HG03469 (cell line): Measurements from ENCODE around the gene HBM.
"Not testable (repeated sequence)": the region's sequence is repeated elsewhere in the genome, so short reads cannot be mapped to it uniquely, and the experiment has no call there.

Source experiments
- ATAC-seq: cut with Tn5 transposase; IDR thresholded peaks from one replicate; pipeline ENCODE4 v1.9.1; 2021; ENCODE audit warnings: mild to moderate bottlenecking, moderate library complexity, moderate number of reproducible peaks; ENCODE audit not compliant: unreplicated experiment

HBM gene

GRCh38 chr16:165539-166374, at the start of gene HBM:
Gene HBM, plus strand, starts transcription at chr16:165978. Its CDS starts 20 bp downstream, at chr16:165998.
- ATAC-seq = no peak

DNA sequence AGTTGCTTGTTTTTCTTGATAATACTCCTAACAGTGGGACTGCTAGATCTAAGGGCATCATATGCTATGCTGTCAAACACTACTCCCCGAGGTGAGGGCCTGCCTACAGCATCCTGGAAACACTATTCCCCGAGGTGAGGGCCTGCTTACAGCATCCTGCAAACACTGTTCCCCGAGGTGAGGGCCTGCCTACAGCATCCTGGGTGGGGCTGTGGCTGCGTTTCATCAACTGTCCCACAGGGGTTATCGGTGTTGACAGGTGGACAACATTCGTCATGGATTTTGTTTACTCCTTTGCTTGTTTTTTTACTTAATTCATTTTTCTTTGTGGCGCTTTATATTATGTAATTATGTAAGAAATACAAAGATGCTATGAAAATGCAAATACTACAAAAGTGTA, 49.8 kb upstream of the HBM start:
- ATAC-seq = no peak

DNA sequence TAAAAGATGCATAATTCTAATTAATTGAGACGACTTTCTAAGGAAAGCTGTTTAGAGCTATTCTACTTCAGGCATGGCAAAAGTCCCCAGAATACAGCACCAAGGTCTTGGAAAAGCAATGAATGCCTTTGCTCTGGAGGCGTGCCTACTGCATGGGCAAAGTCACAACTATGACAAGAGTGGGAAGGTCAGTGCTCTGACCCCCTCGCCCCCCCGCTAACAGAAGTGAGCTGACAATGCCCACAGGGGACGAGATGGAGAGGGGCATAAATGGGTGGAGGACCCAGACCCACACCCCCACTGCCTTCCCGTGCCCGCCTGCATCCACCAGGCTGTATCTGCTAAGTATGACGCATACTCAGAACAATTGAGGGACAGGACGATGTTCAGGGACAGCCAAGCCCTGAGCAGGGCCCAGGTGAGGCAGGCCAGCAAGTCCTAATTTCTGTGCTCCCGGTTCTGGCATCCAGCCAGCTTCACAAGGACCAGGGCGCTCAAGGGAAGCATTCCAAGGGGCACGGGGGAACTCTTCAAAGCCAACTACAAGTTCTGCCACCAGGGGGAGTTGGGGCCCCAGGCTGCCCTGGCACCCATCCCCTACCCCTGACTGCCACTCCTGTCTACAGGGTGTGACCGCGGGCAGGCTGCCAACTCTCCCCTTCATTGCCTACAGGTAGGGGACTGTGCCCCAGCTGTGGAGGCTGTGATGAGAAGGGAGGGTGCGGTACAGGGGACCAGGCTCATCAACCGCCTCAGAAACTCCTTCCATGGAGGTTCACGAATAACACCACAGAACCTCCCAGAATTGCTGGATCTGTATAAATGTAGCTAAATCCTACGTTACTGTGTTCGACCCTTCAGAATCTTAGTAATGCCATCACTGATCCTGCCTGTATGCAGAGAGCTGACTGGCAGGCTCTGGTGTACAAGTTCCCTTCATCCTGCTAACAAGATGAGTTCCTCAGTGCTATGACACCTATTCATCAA, 48.1 kb upstream of the HBM start:
- ATAC-seq = no peak

- no peak for ATAC-seq
Observed at GRCh38 chr16:118857-119256, 46.9 kb upstream of the HBM start.

- no peak for ATAC-seq
Observed at GRCh38 chr16:119295-119694, 46.5 kb upstream of the HBM start.

GRCh38 chr16:119835-120491, 45.8 kb upstream of the HBM start:
- no peak for ATAC-seq

DNA sequence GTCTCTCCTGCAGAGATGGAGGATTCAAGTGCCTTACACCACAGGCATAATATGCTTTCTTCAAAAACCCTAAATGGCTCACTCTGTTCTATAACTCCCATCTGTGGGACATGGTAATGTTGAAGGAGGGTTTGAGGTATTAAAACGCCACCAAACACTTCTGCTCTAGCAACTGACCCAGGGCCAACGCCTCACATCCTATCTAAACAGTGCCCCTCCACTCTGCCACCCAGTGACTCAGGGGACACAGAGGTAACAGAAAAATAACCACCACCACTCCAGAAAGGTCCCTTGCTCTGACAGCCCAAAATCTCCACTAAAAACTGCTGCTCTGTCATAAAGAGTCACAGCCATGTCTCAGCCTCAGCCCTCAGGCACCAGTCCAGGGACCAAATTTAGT, 45.0 kb upstream of the HBM start:
- no peak for ATAC-seq

GRCh38 chr16:122361-122760, 43.4 kb upstream of the HBM start:
- no peak for ATAC-seq

DNA sequence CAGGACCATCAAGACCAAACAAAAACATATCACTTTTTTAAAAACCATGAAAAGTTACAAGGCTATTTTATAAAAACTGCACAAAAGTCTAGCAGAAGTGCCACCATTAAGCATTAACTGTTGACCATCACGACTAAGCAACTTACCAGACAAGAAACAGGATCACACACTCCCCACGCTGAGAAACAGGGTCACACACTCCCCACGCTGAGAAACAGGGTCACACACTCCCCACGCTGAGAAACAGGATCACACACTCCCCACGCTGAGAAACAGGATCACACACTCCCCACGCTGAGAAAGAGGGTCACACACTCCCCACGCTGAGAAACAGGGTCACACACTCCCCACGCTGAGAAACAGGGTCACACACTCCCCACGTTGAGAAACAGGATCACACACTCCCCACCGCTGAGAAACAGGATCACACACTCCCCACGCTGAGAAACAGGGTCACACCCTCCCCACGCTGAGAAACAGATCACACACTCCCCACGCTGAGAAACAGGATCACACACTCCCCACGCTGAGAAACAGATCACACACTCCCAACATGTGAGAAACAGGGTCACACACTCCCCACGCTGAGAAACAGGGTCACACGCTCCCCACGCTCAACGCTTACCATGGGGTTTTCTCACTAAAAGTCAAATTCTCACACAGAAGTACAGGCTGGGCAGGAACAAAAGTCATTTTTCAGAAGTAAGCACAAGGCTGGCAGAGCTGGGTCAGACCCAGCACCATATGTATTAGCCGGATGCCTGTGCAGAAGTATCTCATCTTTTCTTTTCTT, 42.0 kb upstream of the HBM start:
- ATAC-seq = not testable (repeated sequence)

- ATAC-seq = no peak
Observed at GRCh38 chr16:125011-125410, 40.8 kb upstream of the HBM start.

DNA sequence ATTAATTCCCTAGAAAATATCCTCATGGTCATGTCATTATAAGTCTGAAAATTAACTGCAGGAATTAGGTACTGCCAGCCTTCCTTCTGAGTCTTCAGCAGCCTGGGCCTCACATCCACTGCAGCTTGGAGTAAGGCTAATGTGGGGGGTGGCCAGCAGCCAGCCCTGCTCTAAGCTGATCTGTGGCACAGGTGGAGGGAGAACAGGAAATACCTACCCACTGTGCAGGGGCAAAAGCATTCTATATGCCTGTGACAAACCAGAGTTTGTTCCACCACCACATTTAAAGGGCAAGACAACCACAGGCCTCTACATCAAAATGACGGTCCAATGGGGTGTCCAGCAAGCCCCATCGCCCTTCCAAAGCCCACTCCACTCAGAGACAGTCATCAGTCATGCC, 36.7 kb upstream of the HBM start:
- no peak for ATAC-seq

DNA sequence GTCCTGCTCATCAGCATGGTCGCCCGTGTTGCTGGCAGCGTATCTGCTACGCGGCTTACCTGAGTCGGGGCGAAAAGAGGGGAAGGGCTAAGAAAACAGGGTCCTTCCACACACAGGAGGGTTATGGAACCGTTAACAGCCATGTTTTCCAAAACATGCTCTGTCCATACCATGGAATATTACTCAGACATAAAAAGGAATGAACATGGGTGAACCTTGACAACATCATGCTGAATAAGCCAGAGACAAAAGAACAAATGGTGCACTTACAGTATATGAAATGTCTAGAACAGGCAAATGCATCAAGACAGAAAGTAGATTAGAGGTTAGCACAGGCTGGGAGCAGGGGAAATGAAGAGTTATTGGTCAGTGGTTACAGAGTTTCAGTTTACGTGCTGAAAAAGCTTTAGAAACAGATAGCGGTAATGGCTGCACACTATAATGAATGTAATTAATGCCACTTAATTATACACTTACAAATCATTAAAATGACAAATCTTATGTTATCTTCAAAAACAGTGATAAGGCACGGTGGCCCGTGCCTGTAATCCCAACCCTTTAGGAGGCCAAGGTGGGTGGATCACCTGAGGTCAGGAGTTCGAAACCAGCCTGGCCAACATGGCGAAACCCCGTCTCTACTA, 35.1 kb upstream of the HBM start:
- ATAC-seq = no peak

- ATAC-seq = no peak
Observed at GRCh38 chr16:132120-132519, 33.7 kb upstream of the HBM start.

- ATAC-seq = no peak
Observed at GRCh38 chr16:133716-134115, 32.1 kb upstream of the HBM start.

- ATAC-seq = no peak
Observed at GRCh38 chr16:138049-138417, 27.7 kb upstream of the HBM start.

DNA sequence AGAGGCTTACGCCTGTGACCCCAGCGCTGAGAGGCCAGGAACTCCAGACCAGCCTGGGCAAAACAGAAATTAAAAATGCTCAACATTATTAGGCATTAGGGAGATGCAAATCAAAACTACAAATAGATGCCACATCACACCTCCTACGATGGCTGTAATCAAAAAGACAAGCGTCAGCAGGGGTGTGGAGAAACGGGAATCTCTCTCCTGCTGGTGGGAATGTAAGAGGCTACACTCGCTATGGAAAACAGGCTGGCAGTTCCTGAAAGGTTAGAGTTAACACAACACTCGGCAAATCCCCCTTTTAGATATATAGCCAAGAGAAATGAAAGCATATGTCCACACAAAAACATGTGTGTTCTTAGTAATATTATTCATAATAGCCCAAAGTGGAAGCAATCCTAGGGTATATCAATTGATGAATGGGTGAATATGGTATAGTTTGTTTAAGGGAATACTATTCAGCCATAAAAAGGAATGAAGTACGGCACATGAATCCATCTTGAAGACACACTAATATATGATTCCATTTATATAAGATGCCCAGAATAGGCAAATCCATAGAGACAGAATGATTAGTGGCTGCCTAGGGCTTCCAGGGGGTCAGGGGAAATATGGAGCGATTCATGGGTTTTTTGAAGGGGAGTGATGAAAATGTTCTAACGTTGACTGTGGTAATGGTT, 25.5 kb upstream of the HBM start:
- no peak for ATAC-seq

- ATAC-seq = no peak
Observed at GRCh38 chr16:142405-142967, 23.3 kb upstream of the HBM start.

- ATAC-seq = no peak
Observed at GRCh38 chr16:143047-143446, 22.7 kb upstream of the HBM start.

GRCh38 chr16:143456-143855, 22.3 kb upstream of the HBM start:
- no peak for ATAC-seq
